GM13977 (cell line): Measurements from ENCODE around the gene CCL28.

Experiments
- DNase-seq: peaks from one replicate; pipeline ENCODE4 v3.0.0; 2012; ENCODE audit warnings: low spot score
- CTCF ChIP-seq: IDR thresholded peaks from 2 replicates; pipeline ENCODE4 v1.5.1; 2012; ENCODE audit warnings: mild to moderate bottlenecking, control low read depth; ENCODE audit not compliant: insufficient read depth; ENCODE audit errors: extremely low read depth, missing control alignments
- in situ Hi-C: fragments of 300-500 bp; cut with MboI; formaldehyde crosslinking; loops from one replicate; pipeline ENCODE4 v1.12.0; 2022; ENCODE audit warnings: low sequenced_read_pairs, low pct_unique_long_range_greater_than_20kb, mixed read lengths, inconsistent platforms; ENCODE audit not compliant: unreplicated experiment

CCL28 gene

GRCh38 chr5:43358726-43359125, 53.5 kb downstream of the CCL28 start:
- in situ Hi-C loops, result no loop called here
- no peak for DNase-seq
- no peak for TF ChIP-seq CTCF

- no peak for TF ChIP-seq CTCF
- in situ Hi-C loops, result no loop called here
- DNase-seq, result no peak
Measured at GRCh38 chr5:43358301-43358700, 53.9 kb downstream of the CCL28 start.

- TF ChIP-seq CTCF, result no peak
- in situ Hi-C loops, result no loop called here
- DNase-seq, result no peak
Measured at GRCh38 chr5:43357878-43358281, 54.3 kb downstream of the CCL28 start.

- TF ChIP-seq CTCF, result no peak
- in situ Hi-C loops, result no loop called here
- no peak for DNase-seq
Measured at GRCh38 chr5:43357067-43357466, 55.1 kb downstream of the CCL28 start.

GRCh38 chr5:43354774-43355173, 57.4 kb downstream of the CCL28 start:
- DNase-seq, result no peak
- in situ Hi-C loops, result no loop called here
- no peak for TF ChIP-seq CTCF

DNA sequence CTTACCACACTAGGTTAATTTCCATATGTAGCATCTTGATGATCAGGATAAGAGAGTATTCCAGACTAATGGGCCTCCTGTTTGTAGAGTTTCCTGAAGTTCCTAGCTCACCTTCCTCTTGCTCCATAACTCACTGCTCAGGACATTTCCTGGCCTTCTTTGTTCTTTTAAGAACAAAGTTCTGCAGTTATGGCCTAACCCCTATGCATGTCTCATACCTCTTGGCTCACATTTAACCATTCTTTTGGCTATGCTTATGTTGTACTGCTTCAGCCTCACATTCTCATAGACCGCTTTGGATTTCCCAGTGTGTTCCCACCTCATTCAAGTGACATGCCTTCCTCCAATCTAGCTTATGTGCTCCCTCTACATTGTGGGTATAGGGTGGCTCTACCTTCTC, 58.5 kb downstream of the CCL28 start:
- no peak for DNase-seq
- in situ Hi-C loops, result no loop called here
- TF ChIP-seq CTCF, result no peak

GRCh38 chr5:43352915-43353314, 59.3 kb downstream of the CCL28 start:
- no peak for TF ChIP-seq CTCF
- no peak for DNase-seq
- in situ Hi-C loops, result no loop called here
